Measurements from ENCODE around the gene HYCC1.

HYCC1 gene

DNA sequence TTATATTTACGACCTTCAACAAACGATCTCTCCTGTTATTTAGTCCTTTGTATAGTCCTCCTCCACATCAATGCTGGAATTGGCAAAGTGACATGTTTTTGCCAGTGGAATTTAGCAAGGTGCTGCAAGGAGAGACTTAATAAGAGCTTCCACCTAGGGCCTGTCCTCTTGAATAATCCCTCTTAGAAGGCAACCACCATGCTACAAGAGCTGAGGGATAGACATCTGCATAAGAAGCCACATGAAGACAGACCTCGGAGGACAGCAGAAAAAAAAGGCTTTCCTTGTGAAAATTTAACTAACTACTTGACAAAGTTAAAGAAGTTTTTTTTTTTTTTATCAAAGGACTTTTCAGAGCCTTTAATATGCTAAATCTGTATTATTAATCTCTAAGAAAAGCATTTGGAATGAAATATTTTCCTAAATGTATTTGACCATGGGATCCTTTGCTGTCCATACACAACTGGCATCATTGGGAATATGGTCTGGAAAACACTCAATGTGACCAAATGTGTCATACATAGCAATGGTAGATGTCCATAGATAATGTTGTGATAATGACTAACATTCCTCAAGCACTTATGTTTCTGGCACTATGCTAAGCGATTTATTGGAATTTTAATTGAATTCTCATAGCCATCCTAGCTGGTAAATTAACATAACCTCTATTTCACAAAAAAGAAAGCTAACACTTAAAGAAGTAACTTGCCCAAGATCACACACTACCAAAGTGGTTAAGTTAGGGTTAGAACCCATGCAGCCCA is 13.2 kb downstream of the HYCC1 start:
- H3K9ac ChIP-seq: no peak overlapping the region

GRCh38 chr7:22998519-22998896 is 15.4 kb downstream of the HYCC1 start:
- Histone ChIP-seq H3K9ac (no peak overlapping the region), H3K27ac (no peak overlapping the region), H3K9me3 (no peaks in the 10 kb centered on the region), H3K4me2 (no peak overlapping the region), H3K4me3 (no peak overlapping the region), H3K4me1 (0 out of 2 replicates have a peak, but pooled peaks cover 5% of the 10 kb centered on the region), H4K20me1 (peaks cover 34% of the 10 kb centered on the region), H3K36me3 (peaks cover 5% of the 10 kb centered on the region; the same call in 1 of the 2 replicates), H3K27me3 (no peaks in the 10 kb centered on the region)
- TF ChIP-seq Cebpa-rat (IDR thresholded peaks at IDR 0.05): no peak

More for the DNA sequence above, 13.2 kb downstream of the HYCC1 start:
- TF ChIP-seq Cebpa-rat (IDR thresholded peaks at IDR 0.05): no peak
- Histone ChIP-seq H3K4me2 (no peak overlapping the region), H3K9me3 (no peaks in the 10 kb centered on the region), H3K36me3 (0 out of 2 replicates have a peak, but pooled peaks cover 2% of the 10 kb centered on the region), H3K4me3 (no peak overlapping the region), H3K27ac (no peak overlapping the region), H3K4me1 (0 out of 2 replicates have a peak, but pooled peaks cover 5% of the 10 kb centered on the region), H4K20me1 (peaks cover 34% of the 10 kb centered on the region), H3K27me3 (no peaks in the 10 kb centered on the region)

GRCh38 chr7:22997871-22998518 is 15.9 kb downstream of the HYCC1 start:
- Histone ChIP-seq H3K27ac (no peak overlapping the region), H3K9ac (no peak overlapping the region), H3K9me3 (no peaks in the 10 kb centered on the region), H3K4me2 (no peak overlapping the region), H3K4me3 (no peak overlapping the region), H3K4me1 (0 out of 2 replicates have a peak, but pooled peaks cover 5% of the 10 kb centered on the region), H3K27me3 (no peaks in the 10 kb centered on the region), H4K20me1 (peaks cover 34% of the 10 kb centered on the region), H3K36me3 (peaks cover 5% of the 10 kb centered on the region; the same call in 1 of the 2 replicates)
- TF ChIP-seq Cebpa-rat (IDR thresholded peaks at IDR 0.05): no peak

DNA sequence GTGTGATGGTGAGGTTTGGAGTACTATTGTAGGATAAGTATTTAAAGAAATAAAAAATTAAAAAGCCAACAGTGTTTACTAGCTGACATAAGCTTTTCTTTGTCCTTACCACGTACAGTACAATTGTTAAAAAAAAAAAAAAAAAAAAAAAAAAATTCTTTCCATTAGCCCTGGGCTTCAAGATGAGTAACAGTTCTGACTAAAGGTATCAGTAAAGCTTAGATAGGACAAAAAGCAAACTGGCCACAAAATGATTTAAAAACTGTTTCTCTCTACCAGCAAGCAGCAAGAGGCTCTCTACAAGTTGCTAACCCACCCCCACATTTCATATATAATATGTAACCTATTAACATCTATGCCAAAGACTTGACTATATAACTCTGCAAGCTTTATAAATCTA is 17.5 kb downstream of the HYCC1 start:
- Histone ChIP-seq H3K27ac (no peak overlapping the region), H3K9ac (no peak overlapping the region), H3K9me3 (no peaks in the 10 kb centered on the region), H4K20me1 (peaks cover 34% of the 10 kb centered on the region), H3K4me2 (no peak overlapping the region), H3K4me3 (no peak overlapping the region), H3K27me3 (no peaks in the 10 kb centered on the region), H3K4me1 (0 out of 2 replicates have a peak, but pooled peaks cover 1% of the 10 kb centered on the region), H3K36me3 (peaks cover 5% of the 10 kb centered on the region; the same call in 1 of the 2 replicates)
- no peak for TF ChIP-seq Cebpa-rat (IDR thresholded peaks at IDR 0.05)

- Histone ChIP-seq H3K9ac (no peak overlapping the region), H4K20me1 (peaks cover 23% of the 10 kb centered on the region), H3K27me3 (no peaks in the 10 kb centered on the region), H3K27ac (no peak overlapping the region), H3K4me3 (no peak overlapping the region), H3K4me2 (no peak overlapping the region), H3K9me3 (no peaks in the 10 kb centered on the region), H3K36me3 (peaks cover 5% of the 10 kb centered on the region; the same call in 1 of the 2 replicates), H3K4me1 (no peaks in the 10 kb centered on the region)
- no peak for TF ChIP-seq Cebpa-rat (IDR thresholded peaks at IDR 0.05)
Measured at GRCh38 chr7:22995011-22995410, 18.9 kb downstream of the HYCC1 start.

DNA sequence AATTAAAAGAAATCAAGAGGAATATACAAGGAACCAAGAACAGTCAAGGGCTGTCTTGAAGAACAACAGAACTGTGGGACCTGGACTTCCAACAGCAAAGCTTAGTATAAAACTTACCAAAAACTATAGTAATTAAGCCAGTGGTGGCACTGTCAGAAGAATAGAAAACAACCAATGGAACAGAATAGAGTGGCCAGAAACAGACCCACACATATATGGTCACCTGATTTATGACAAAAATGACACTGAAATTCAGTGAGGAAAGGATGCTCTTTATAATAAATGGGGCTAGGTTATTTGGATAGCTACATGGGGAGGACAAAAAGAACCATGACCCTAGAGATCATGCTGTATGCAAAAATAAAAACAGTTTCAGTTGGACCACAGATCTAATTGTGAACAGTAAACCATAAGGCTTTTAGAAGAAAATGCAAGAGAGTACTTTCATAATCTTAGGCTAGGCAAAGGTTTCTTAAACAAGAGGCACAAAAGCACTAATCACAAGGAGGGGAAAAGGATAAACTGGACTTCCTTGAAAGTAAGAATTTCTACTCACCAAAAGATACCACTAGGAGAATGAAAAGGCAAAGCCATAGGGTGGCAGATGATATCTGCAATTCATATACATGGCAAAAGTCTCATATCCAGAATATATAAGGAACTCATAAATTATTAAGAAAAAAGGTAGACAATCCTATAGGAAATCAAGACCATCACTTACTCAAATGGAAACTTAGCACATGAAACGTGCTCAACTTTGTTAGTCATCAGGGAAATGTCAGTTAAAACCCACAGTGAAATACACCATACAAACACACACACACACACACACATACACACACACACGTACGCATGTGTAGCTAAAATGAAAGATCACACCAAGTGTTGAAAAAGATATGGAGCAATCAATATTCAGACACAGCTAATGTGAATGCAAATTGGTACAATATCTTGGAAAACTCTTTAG is 20.8 kb downstream of the HYCC1 start:
- Histone ChIP-seq H3K27me3 (no peaks in the 10 kb centered on the region), H3K4me3 (no peak overlapping the region), H3K9ac (no peak overlapping the region), H4K20me1 (0 out of 2 replicates have a peak, but pooled peaks cover 7% of the 10 kb centered on the region), H3K36me3 (peaks cover 12% of the 10 kb centered on the region; the same call in 1 of the 2 replicates), H3K4me1 (no peaks in the 10 kb centered on the region), H3K27ac (no peak overlapping the region), H3K4me2 (no peak overlapping the region), H3K9me3 (no peaks in the 10 kb centered on the region)
- no peak for TF ChIP-seq Cebpa-rat (IDR thresholded peaks at IDR 0.05)

DNA sequence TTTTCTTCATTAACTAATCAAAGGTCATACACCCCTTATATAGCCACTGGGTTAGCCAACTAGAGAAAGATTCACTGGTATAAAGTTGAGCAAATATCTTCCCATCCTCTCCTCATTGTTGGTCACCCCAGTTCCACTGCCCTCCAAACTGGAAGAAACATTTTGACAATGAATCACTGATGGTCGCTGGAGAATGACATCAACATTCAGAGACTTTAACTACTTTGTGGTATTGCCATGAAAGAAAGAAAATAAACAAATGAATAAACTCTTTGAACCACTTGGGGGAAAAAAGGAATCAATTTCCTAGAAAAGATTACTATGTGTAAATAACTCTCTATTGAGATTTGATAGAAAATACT is 23.4 kb downstream of the HYCC1 start:
- Histone ChIP-seq H3K4me1 (no peaks in the 10 kb centered on the region), H3K4me3 (no peak overlapping the region), H3K9ac (no peak overlapping the region), H3K4me2 (no peak overlapping the region), H3K27me3 (no peaks in the 10 kb centered on the region), H3K27ac (no peak overlapping the region), H3K9me3 (no peaks in the 10 kb centered on the region), H3K36me3 (peaks cover 8% of the 10 kb centered on the region; the same call in 1 of the 2 replicates), H4K20me1 (no peaks in the 10 kb centered on the region)
- no peak for TF ChIP-seq Cebpa-rat (IDR thresholded peaks at IDR 0.05)

GRCh38 chr7:22989643-22990587 is 24.0 kb downstream of the HYCC1 start:
- Histone ChIP-seq H3K9me3 (no peaks in the 10 kb centered on the region), H3K4me2 (no peak overlapping the region), H3K27me3 (no peaks in the 10 kb centered on the region), H3K27ac (no peak overlapping the region), H3K4me1 (no peaks in the 10 kb centered on the region), H3K36me3 (peaks cover 7% of the 10 kb centered on the region; the same call in 1 of the 2 replicates), H3K4me3 (no peak overlapping the region), H3K9ac (no peak overlapping the region), H4K20me1 (no peaks in the 10 kb centered on the region)
- no peak for TF ChIP-seq Cebpa-rat (IDR thresholded peaks at IDR 0.05)

Measured in BLaER1 (cell line).